Germinal center (tissue), 1 donor: ENCODE results near the gene MAP3K7CL.
"Not testable (repeated sequence)": the region's sequence is repeated elsewhere in the genome, so short reads cannot be mapped to it uniquely, and the experiment has no call there.

Experiments
- DNase-seq: peaks from one replicate; pipeline ENCODE4 v3.0.0; 2012; ENCODE audit warnings: mixed read lengths, low spot score

MAP3K7CL gene

GRCh38 chr21:29133796-29134195 is 3.4 kb downstream of the MAP3K7CL start:
- no peak for DNase-seq

- no peak for DNase-seq
Observed at GRCh38 chr21:29135481-29135880, 5.0 kb downstream of the MAP3K7CL start.

- no peak for DNase-seq
Observed at GRCh38 chr21:29136033-29136432, 5.6 kb downstream of the MAP3K7CL start.

- DNase-seq, result no peak
Observed at GRCh38 chr21:29144736-29145353, 14.4 kb downstream of the MAP3K7CL start.

GRCh38 chr21:29145354-29145782 is 14.9 kb downstream of the MAP3K7CL start:
- no peak for DNase-seq

- DNase-seq, result no peak
Observed at GRCh38 chr21:29145852-29146453, 15.5 kb downstream of the MAP3K7CL start.

- no peak for DNase-seq
Observed at GRCh38 chr21:29146726-29147125, 16.3 kb downstream of the MAP3K7CL start.

- DNase-seq, result no peak
Observed at GRCh38 chr21:29148530-29148929, 18.1 kb downstream of the MAP3K7CL start.

- DNase-seq, result no peak
Observed at GRCh38 chr21:29149808-29150425, 19.5 kb downstream of the MAP3K7CL start.

- no peak for DNase-seq
Observed at GRCh38 chr21:29151931-29152330, 21.5 kb downstream of the MAP3K7CL start.

GRCh38 chr21:29152916-29153315 is 22.5 kb downstream of the MAP3K7CL start:
- no peak for DNase-seq

GRCh38 chr21:29154270-29154669 is 23.8 kb downstream of the MAP3K7CL start:
- no peak for DNase-seq

- DNase-seq, result no peak
Observed at GRCh38 chr21:29155118-29155932, 24.9 kb downstream of the MAP3K7CL start.

- DNase-seq, result no peak
Observed at GRCh38 chr21:29155933-29156260, 25.5 kb downstream of the MAP3K7CL start.

GRCh38 chr21:29157080-29157479 is 26.6 kb downstream of the MAP3K7CL start:
- DNase-seq, result no peak

GRCh38 chr21:29159842-29160241 is 29.4 kb downstream of the MAP3K7CL start:
- no peak for DNase-seq

- DNase-seq, result not testable (repeated sequence)
Observed at GRCh38 chr21:29162825-29163224, 32.4 kb downstream of the MAP3K7CL start.

GRCh38 chr21:29163341-29164115 is 33.1 kb downstream of the MAP3K7CL start:
- no peak for DNase-seq

GRCh38 chr21:29164323-29164942 is 34.0 kb downstream of the MAP3K7CL start:
- DNase-seq, result no peak

GRCh38 chr21:29166323-29166722 is 35.9 kb downstream of the MAP3K7CL start:
- DNase-seq, result no peak

- no peak for DNase-seq
Observed at GRCh38 chr21:29166853-29167252, 36.4 kb downstream of the MAP3K7CL start.

GRCh38 chr21:29167481-29167880 is 37.0 kb downstream of the MAP3K7CL start:
- DNase-seq, result not testable (repeated sequence)
